GM19468 (cell line): Measurements from ENCODE around the gene ARL4D.
"Not testable (repeated sequence)": the region's sequence is repeated elsewhere in the genome, so short reads cannot be mapped to it uniquely, and the experiment has no call there.

Experiments
- ATAC-seq: cut with Tn5 transposase; IDR thresholded peaks from one replicate; pipeline ENCODE4 v1.9.1; 2021; ENCODE audit warnings: mild to moderate bottlenecking, moderate library complexity, moderate number of reproducible peaks; ENCODE audit not compliant: unreplicated experiment; ENCODE audit errors: extremely low read depth

The ARL4D gene

GRCh38 chr17:43418441-43419374, 19.9 kb downstream of the ARL4D start:
- no peak for ATAC-seq

GRCh38 chr17:43419375-43419882, 20.6 kb downstream of the ARL4D start:
- ATAC-seq = not testable (repeated sequence)

- ATAC-seq = no peak
Observed at GRCh38 chr17:43423777-43424455, 25.1 kb downstream of the ARL4D start.

GRCh38 chr17:43427362-43428043, 28.7 kb downstream of the ARL4D start:
- ATAC-seq = no peak

- ATAC-seq = no peak
Observed at GRCh38 chr17:43428524-43428923, 29.7 kb downstream of the ARL4D start.

- ATAC-seq = no peak
Observed at GRCh38 chr17:43430936-43431713, 32.3 kb downstream of the ARL4D start.

GRCh38 chr17:43431714-43432523, 33.1 kb downstream of the ARL4D start:
- no peak for ATAC-seq

- no peak for ATAC-seq
Observed at GRCh38 chr17:43434902-43435319, 36.1 kb downstream of the ARL4D start.

- no peak for ATAC-seq
Observed at GRCh38 chr17:43437756-43438155, 39.0 kb downstream of the ARL4D start.

GRCh38 chr17:43438626-43439025, 39.8 kb downstream of the ARL4D start:
- no peak for ATAC-seq

GRCh38 chr17:43439041-43439440, 40.2 kb downstream of the ARL4D start:
- ATAC-seq = no peak

GRCh38 chr17:43442711-43443110, 43.9 kb downstream of the ARL4D start:
- ATAC-seq = no peak

GRCh38 chr17:43443381-43443780, 44.6 kb downstream of the ARL4D start:
- ATAC-seq = no peak

- no peak for ATAC-seq
Observed at GRCh38 chr17:43444223-43445008, 45.6 kb downstream of the ARL4D start.

- ATAC-seq = no peak
Observed at GRCh38 chr17:43445009-43445589, 46.3 kb downstream of the ARL4D start.

GRCh38 chr17:43446773-43447172, 48.0 kb downstream of the ARL4D start:
- no peak for ATAC-seq

GRCh38 chr17:43448720-43449469, 50.1 kb downstream of the ARL4D start:
- ATAC-seq = no peak
